GM12875 (cell line): Measurements from ENCODE around the gene ENTPD2.
"Not testable (repeated sequence)": the region's sequence is repeated elsewhere in the genome, so short reads cannot be mapped to it uniquely, and the experiment has no call there.

Experiments used
- H3K4me3 ChIP-seq: one replicate; pipeline ENCODE4 v1.5.1; 2011; ENCODE audit warnings: low read depth, low read length, control low read depth
- TF ChIP-seq, protein P1 (sequence below): IDR thresholded peaks from 2 replicates; pipeline ENCODE4 v1.5.1; 2011; ENCODE audit warnings: low read depth, mild to moderate bottlenecking, control low read depth, inconsistent platforms, low read length, moderate library complexity, borderline replicate concordance; ENCODE audit not compliant: insufficient read depth

The ENTPD2 gene

DNA sequence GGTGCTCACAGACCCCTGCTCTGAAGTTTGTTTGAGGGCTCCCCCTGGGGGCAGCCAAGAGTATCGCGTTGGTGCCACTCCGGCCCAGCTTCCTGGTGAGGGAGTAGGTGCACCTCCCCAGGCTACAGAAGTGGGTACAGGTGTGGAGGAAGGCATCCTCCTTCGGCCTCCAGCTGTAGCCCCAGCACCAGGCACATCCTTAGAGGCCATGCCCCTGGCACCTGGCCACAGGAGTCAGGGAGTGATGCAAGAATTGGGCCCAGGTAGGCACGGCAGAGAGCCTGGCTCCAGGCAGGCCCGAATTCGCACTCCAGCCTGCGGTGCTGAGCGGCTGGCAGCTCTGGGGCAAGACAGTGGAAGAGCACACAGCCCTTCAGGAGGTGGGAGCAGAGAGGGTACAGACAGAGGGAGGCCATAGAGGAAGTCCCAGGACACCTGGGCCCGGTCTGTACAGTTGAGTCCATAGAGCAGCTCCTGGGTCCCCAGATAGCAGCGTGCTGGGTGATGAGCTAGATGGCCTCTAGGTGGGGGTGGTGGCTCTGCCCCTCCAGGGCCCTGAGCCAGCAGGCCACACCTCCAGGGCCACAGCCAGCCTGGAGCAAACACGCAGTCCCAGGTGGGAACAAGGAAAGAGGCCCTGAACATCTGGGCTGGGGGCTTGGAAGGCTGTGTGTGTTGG is 14.1 kb upstream of the ENTPD2 start:
- H3K4me3 ChIP-seq = no peak overlapping the region
- TF ChIP-seq, protein P1, sequence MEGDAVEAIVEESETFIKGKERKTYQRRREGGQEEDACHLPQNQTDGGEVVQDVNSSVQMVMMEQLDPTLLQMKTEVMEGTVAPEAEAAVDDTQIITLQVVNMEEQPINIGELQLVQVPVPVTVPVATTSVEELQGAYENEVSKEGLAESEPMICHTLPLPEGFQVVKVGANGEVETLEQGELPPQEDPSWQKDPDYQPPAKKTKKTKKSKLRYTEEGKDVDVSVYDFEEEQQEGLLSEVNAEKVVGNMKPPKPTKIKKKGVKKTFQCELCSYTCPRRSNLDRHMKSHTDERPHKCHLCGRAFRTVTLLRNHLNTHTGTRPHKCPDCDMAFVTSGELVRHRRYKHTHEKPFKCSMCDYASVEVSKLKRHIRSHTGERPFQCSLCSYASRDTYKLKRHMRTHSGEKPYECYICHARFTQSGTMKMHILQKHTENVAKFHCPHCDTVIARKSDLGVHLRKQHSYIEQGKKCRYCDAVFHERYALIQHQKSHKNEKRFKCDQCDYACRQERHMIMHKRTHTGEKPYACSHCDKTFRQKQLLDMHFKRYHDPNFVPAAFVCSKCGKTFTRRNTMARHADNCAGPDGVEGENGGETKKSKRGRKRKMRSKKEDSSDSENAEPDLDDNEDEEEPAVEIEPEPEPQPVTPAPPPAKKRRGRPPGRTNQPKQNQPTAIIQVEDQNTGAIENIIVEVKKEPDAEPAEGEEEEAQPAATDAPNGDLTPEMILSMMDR = peak; percentile 88

DNA sequence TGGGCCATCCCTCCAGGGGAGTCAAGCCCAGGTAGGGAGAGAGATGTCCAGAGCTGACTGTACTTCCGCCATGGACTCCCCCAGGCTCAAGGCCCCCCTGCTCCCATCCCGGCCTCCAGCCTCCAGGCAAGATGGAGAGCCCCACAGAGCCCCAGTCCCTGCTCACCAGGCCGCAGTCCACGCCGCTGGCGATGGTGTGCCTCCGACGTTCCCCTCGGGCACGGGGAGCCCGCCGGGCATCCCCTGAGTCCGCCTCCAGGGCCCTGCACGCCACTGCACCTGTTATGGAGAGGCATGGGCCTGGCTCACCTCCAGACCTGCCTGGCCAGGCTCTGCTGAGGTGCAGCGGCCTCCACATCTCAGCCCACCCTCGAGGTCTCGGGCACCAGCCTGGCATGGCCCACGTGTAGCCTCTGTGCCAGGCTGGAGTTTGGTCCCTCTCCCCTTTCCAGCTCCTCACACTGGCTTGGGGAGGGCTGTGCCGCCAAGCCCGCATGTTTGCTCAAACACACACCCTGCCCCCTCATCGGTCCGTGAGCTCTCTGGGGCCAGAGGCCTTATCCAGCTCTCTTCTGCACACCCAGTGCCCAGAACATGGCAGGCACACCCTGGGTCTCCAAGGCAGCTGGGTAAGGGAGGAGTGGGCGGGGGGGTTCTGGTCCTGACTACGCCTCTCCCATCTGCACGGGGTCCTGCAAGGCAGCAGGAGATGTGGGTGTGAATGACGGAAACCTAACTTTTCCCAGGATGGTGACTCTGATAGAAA is 12.4 kb upstream of the ENTPD2 start:
- H3K4me3 ChIP-seq = no peak overlapping the region
- TF ChIP-seq, protein P1 = no peak

DNA sequence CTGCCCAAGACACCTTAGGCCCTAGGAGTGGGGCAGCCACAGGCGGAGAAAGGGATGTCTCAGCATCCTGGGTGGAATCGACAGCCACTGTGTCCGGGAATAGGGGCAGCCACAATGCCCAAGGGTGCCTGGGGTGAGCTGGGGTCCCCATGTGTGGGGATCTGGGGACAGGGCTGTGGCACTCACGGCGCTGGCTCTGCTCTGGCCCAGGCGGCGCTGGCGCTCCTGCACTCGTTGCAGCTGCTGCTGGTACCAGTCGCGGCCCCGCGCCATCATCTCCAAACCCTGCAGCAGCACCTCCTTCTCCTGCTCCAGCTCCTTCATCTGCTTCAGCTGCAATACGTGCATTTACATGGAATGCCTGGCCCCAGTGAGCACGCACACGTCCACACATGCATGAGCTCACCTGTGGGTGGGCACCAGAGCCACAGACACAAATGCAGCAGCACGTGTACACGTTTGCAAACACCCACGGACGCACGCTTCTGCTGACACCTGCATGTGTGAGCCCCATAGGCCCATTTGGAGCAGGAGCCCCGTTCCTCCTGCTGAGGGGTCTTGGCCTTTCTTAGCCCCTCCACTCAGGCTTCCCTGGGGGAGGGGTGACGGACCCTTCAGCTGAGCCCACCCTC is 11.6 kb upstream of the ENTPD2 start:
- TF ChIP-seq, protein P1 = no peak
- H3K4me3 ChIP-seq = no peak overlapping the region

DNA sequence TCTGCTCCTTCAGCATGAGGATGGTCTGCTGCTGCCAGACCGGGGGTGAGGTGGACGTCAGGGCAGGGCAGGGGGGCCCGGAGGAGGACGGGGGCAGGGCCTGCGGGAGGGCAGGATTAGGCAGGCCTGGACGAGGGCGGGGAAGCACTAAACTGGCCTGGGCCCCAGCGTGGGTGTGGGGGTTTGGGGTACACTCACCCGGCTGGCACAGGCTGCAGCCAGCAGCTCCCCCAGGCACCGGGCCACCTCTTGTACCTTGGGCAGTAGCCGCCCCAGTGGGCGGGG is 11.0 kb upstream of the ENTPD2 start:
- no peak overlapping the region for H3K4me3 ChIP-seq
- TF ChIP-seq, protein P1 = no peak

DNA sequence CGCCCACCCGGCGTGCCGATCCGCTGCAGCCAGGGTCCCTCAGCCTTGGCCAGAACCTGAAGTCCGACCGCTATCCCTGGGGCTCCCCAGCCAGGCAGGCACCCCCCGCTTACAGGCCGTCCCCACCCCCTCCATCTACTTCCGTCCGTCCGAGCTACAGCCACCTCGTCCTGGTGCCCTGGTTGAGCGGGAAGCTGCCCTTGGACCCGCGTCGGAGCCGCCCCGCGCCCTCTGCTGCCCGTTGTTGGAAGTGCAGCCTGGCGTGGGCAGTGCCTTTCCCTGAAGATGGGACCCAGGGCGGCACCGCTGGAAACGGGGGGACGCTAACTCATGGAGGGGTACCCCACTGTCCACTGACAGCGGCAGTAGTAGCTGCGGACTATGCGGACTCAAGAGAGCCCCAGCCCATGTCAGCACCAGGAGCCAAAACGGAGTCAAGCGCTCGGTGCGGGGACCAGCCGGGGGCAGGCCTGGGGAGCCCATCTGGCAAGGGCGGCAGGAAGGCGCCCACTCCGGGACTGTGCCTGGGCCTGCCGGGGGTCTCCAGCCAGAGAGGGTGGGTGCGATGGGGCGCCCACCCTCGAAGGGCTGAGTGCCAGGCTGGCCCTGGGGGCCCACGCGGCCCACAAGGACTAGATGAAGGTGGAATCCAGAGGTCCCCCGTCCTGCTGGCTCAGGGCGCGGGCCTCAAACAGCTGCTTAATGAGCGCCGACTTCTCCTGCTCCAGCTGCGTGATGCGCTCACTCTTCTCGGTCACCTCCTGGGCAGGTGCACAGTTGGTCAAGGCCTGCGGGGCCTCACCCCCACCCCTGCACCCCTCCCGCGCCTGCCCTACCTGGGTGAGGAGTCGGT is 10.4 kb upstream of the ENTPD2 start:
- TF ChIP-seq, protein P1 = peak; percentile 95
- no peak overlapping the region for H3K4me3 ChIP-seq

DNA sequence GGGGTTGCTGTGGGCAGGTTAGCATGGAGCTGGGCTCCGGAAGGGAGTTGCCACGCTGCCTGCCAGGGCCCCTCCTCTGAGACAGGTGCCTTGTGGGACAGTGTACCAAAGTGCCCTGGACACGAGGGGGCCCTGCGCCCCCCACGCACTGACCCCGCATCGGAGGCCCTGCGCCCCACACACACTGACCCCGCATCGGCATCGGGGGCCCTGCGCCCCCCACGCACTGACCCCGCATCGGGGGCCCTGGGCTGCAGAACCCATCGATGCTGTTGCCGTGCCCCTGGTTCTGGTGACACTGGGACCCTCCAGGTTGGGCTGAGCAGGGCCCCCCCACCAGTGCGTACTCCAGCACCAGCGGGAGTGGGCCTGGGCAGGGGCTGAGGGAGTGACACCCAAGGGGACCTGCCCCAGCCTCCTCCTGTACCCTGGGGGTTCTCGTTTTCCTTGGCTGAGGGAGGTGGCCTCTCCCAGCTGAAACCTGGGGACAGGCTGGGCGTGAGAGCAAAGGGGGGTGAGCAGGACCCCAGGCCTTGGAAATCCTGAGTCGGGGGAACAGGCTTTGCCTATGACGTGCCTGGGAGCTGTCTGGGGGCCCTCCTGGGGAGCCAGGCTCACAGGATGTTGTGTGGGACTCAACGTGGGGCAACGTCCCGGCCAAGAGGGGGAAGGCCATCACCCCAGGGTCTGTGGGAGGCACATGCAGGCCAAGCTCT is 9.6 kb upstream of the ENTPD2 start:
- TF ChIP-seq, protein P1 = no peak
- H3K4me3 ChIP-seq = no peak overlapping the region

DNA sequence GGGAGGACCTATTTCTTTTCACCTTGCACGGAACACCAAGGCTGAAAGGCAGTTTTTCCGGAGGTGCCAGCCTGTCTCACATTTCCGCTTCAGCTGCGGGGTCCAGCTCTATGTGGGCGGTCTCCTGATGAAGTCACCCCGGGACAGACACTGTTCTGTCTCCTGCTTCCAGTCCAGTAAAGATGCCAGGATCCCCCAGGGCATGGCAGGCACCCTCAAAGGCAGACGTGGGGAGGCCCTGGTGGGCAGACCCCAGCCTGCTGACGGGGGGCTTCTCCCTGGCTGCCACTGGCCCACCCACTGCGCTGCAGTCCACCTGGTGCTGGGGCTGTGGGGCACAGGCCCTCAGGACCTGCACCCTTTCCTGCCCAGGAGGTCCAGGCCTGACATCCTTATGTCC is 8.9 kb upstream of the ENTPD2 start:
- not testable (repeated sequence) for H3K4me3 ChIP-seq
